Transverse colon (tissue), 4 donors: ENCODE results near the gene EPHA2. TPM values are rescaled to one million over a fixed set of nuclear protein-coding genes. Genes with fewer than 3 reads are reported as not detected.

ENCODE experiments used
- DNase-seq: peaks from one replicate; pipeline ENCODE4 v3.0.0-alpha.2; 2019
- H3K27ac ChIP-seq, 4 donors: fragments of 200-600 bp; sonication (generic); 2 replicates each; pipeline ENCODE4 v1.5.1; 2016 to 2018; ENCODE audit warnings: inconsistent platforms in 4 of 4
- H3K27me3 ChIP-seq: fragments of 200-600 bp; sonication (generic); 2 replicates; pipeline ENCODE4 v1.5.1; 2017; ENCODE audit warnings: inconsistent platforms
- H3K36me3 ChIP-seq, 4 donors: fragments of 200-600 bp; sonication (generic); 2 replicates each; pipeline ENCODE4 v1.5.1; 2017 to 2019; ENCODE audit warnings: inconsistent platforms in 4 of 4
- H3K4me1 ChIP-seq, 4 donors: fragments of 200-600 bp; sonication (generic); 2 replicates each; pipeline ENCODE4 v1.5.1; 2017 to 2020; ENCODE audit warnings: inconsistent platforms in 4 of 4
- H3K4me3 ChIP-seq, 4 donors: fragments of 200-600 bp; sonication (generic); 1 replicate in 1 of 4; 2 replicates in 3 of 4; pipeline versions ENCODE4 v1.5.1 to v1.6.1; 2017 to 2019; ENCODE audit warnings: inconsistent platforms in 4 of 4
- H3K9me3 ChIP-seq, 2 donors: fragments of 200-600 bp; sonication (generic); 2 replicates each; pipeline ENCODE4 v1.5.1; 2017 to 2019; ENCODE audit warnings: inconsistent platforms in 2 of 2
- CTCF ChIP-seq, 5 experiments: fragments of 200-600 bp in 3 of 5; fragments of 450-650 bp in 2 of 5; sonication (generic) in 3 of 5; IDR thresholded peaks; 1 replicate in 2 of 5; 2 replicates in 3 of 5; pipeline ENCODE4 v1.5.1; 2016 to 2017; ENCODE audit warnings: antibody characterized with exemption in 5 of 5, inconsistent platforms in 3 of 5, mild to moderate bottlenecking in 2 of 5, moderate library complexity in 1 of 5
- EP300 ChIP-seq: sonication (generic); formaldehyde crosslinking; IDR thresholded peaks from one replicate; pipeline ENCODE4 v1.6.1; 2017; ENCODE audit warnings: antibody characterized with exemption, low read depth
- POLR2A ChIP-seq: fragments of 450-650 bp; IDR thresholded peaks from one replicate; pipeline ENCODE4 v1.6.1; 2016; ENCODE audit warnings: antibody characterized with exemption, mild to moderate bottlenecking, moderate library complexity
- POLR2AphosphoS5 ChIP-seq, 3 donors: sonication (generic); formaldehyde crosslinking; IDR thresholded peaks; one replicate each; pipeline ENCODE4 v1.6.1; 2016; ENCODE audit warnings: antibody characterized with exemption in 3 of 3
- WGBS, 2 donors: methylation state at CpG; one replicate each; pipeline ENCODE4 v1.1.5; 2018; ENCODE audit warnings: low coverage in 1 of 2; 5-methylcytosine and 5-hydroxymethylcytosine counted together
- in situ Hi-C, 4 donors: fragments of 200-750 bp; cut with MboI; loops; one replicate each; pipeline versions ENCODE4 v1.15.0 to v1.15.1; 2017; ENCODE audit warnings: low sequenced_read_pairs in 3 of 4, low pct_ligation_motif_present in 1 of 4, low pct_unique_long_range_greater_than_20kb in 1 of 4
- intact Hi-C: fragments of 100-400 bp; cut with DNase I; formaldehyde crosslinking; loops from one replicate; pipeline ENCODE4 v1.15.1; 2023; ENCODE audit warnings: low total_unique reads
- total RNA-seq, 4 donors: library from RNA; depleted of rRNA; stranded (reverse); fragments of >200 nt; gene quantifications; one replicate each; pipeline ENCODE4 v1.1.0, GENCODE V29; 2016

The EPHA2 gene
- total RNA-seq: 10 to 100 TPM in 3 of 4 donors, 1 to 10 TPM in 1; 2.6 to 68.8 (median 30.5) TPM

- DNase-seq: peak; percentile 94
- in situ Hi-C loops (no loop called here), intact Hi-C loops (no loop called here)
- Histone ChIP-seq H3K27ac (peak within 1 kb of the TSS; percentile 85 to 95 (median 91)), H3K36me3 (no peaks in the 10 kb centered on the region), H3K9me3 (no peaks in the 10 kb centered on the region), H3K27me3 (no peaks in the 10 kb centered on the region), H3K4me1 (peaks cover 21 to 61% (median 35%) of the 10 kb centered on the region in 4 donors), H3K4me3 (peak within 1 kb of the TSS; percentile 65 to 87 (median 78))
- TF ChIP-seq POLR2AphosphoS5 (IDR thresholded peaks at IDR 0.05) (peak; percentile 96 to 99 (median 98)), POLR2A (peak; percentile 94), CTCF (IDR thresholded peaks at IDR 0.05) (no peak), EP300 (peak; percentile 2)
- WGBS, 2 donors: 9% methylated on average over 40 of the region's 89 CpGs; no CpG with 5 or more reads in 1 of the 2 donors
Observed at GRCh38 chr1:16155537-16156410, at the start of gene EPHA2. TSS of gene EPHA2 (minus strand) at chr1:16156069. CDS start at chr1:16155932, 137 bp downstream.

DNA sequence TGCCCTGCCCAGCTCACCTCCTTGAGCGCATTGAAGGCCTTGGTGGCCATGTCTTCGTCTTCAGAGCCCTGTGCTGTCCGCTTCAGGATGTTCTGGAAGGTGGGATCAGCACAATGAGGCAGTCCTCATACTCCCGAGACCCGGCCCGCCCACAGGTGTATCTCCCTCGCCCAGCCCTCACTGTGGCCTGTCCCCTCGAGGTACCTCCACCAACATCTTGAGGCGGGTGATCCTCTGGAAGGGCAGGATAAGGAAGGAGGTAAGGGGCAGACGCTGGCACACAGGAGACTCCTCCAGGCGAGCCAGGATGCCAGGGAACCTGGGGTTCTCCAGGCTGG, 49.4 kb upstream of the EPHA2 start:
- WGBS, 2 donors: 92% methylated on average over 11 of the region's 11 CpGs; no CpG with 5 or more reads in 1 of the 2 donors
- TF ChIP-seq CTCF (IDR thresholded peaks at IDR 0.05) (no peak), EP300 (no peak), POLR2A (no peak), POLR2AphosphoS5 (IDR thresholded peaks at IDR 0.05) (no peak)
- no peak for DNase-seq
- in situ Hi-C loops (loop anchor here in 1 of 4 donors (25.0 kb wide), 1 partner anchor 157 kb away; the partner anchor contains the start of genes FBXO42 and SZRD1), intact Hi-C loops (loop anchor here (5.0 kb wide), 1 partner anchor 37 kb away; no protein-coding TSS in a partner anchor)
- Histone ChIP-seq H3K27ac (peak overlapping the region in 1 of 4 donors; percentile 99), H3K4me1 (peaks cover 8 to 16% (median 14%) of the 10 kb centered on the region in 4 donors), H3K27me3 (no peaks in the 10 kb centered on the region), H3K36me3 (no peaks in the 10 kb centered on the region), H3K4me3 (no peak overlapping the region), H3K9me3 (no peaks in the 10 kb centered on the region)

- peak; percentile 53 for DNase-seq
- Histone ChIP-seq H3K27me3 (no peaks in the 10 kb centered on the region), H3K36me3 (no peaks in the 10 kb centered on the region), H3K9me3 (no peaks in the 10 kb centered on the region), H3K4me3 (no peak overlapping the region), H3K4me1 (peaks cover 8 to 16% (median 14%) of the 10 kb centered on the region in 4 donors), H3K27ac (no peak overlapping the region)
- intact Hi-C loops: loop anchor here (5.0 kb wide), 1 partner anchor 38 kb away; no protein-coding TSS in a partner anchor
- TF ChIP-seq CTCF (IDR thresholded peaks at IDR 0.05): peak in 4 of 5 experiments; percentile 17 to 31 (median 28)
- TF ChIP-seq POLR2A: no peak
- TF ChIP-seq EP300: no peak
- no peak for TF ChIP-seq POLR2AphosphoS5 (IDR thresholded peaks at IDR 0.05)
- in situ Hi-C loops: loop anchor here in 1 of 4 donors (25.0 kb wide), 1 partner anchor 158 kb away; the partner anchor contains the start of genes FBXO42 and SZRD1
- 85% methylated on average over 11 of the region's 12 CpGs; no CpG with 5 or more reads in 1 of the 2 donors for WGBS, 2 donors
Observed at GRCh38 chr1:16204634-16205333, 48.9 kb upstream of the EPHA2 start.
